GM23338 (cell line): ENCODE results near the gene KRTAP17-1. TPM values are rescaled to one million over a fixed set of nuclear protein-coding genes. Genes with fewer than 3 reads are reported as not detected.

Experiments used
- polyA plus RNA-seq: library from polyadenylated mRNA; unstranded; fragments of >200 nt; fragmentation: Nextera tagmentation; extraction: Ambion mirVana; gene quantifications from 2 replicates; pipeline ENCODE4 v1.2.1, GENCODE V29; 2016
- small RNA-seq: library from RNA; depleted of rRNA; stranded (forward); fragments of <200 nt; gene quantifications from one replicate; pipeline ENCODE3, GENCODE V24; 2014; ENCODE audit warnings: low replicate concordance
- total RNA-seq: library from RNA; depleted of rRNA; stranded (reverse); fragments of >200 nt; shearing (Covaris generic); gene quantifications from 2 replicates; pipeline ENCODE4 v1.2.3, GENCODE V29; 2014; rRNA removed

KRTAP17-1 gene
- total and polyA plus RNA-seq, 2 experiments from 2014 or later: not detected

Small RNA genes lying within 50 kb of the gene (small RNA-seq; reads per million reads assigned to genes)
- gene KRTAP9-10P: not detected

Other genes starting within 250 kb of the KRTAP17-1 start
Only the 30 nearest of the 35 such genes appear.
- gene KRTAP4-9, start 210.3 kb downstream of the KRTAP17-1 start, total RNA-seq: not detected in 2 replicates
- gene KRTAP4-9, start 210.3 kb downstream of the KRTAP17-1 start, polyA plus RNA-seq: not detected in 2 replicates
- gene KRTAP4-11, start 197.3 kb downstream of the KRTAP17-1 start, total RNA-seq: not detected in 2 replicates
- gene KRTAP4-11, start 197.3 kb downstream of the KRTAP17-1 start, polyA plus RNA-seq: not detected in 2 replicates
- not detected in 2 replicates for gene KRTAP4-12, start 191.5 kb downstream of the KRTAP17-1 start, total RNA-seq
- not detected in 2 replicates for gene KRTAP4-12, start 191.5 kb downstream of the KRTAP17-1 start, polyA plus RNA-seq
- not detected in 2 replicates for gene KRTAP4-6, start 175.2 kb downstream of the KRTAP17-1 start, total RNA-seq
- not detected in 2 replicates for gene KRTAP4-6, start 175.2 kb downstream of the KRTAP17-1 start, polyA plus RNA-seq
- not detected in 2 replicates for gene KRTAP4-5, start 165.9 kb downstream of the KRTAP17-1 start, total RNA-seq
- not detected in 2 replicates for gene KRTAP4-5, start 165.9 kb downstream of the KRTAP17-1 start, polyA plus RNA-seq
- gene KRTAP4-4, start 155.0 kb downstream of the KRTAP17-1 start, total RNA-seq: not detected in 2 replicates
- not detected in 2 replicates for gene KRTAP4-4, start 155.0 kb downstream of the KRTAP17-1 start, polyA plus RNA-seq
- gene KRTAP4-3, start 147.5 kb downstream of the KRTAP17-1 start, total RNA-seq: not detected in 2 replicates
- not detected in 2 replicates for gene KRTAP4-3, start 147.5 kb downstream of the KRTAP17-1 start, polyA plus RNA-seq
- not detected in 2 replicates for gene KRTAP4-2, start 137.5 kb downstream of the KRTAP17-1 start, total RNA-seq
- not detected in 2 replicates for gene KRTAP4-2, start 137.5 kb downstream of the KRTAP17-1 start, polyA plus RNA-seq
- gene KRTAP4-1, start 130.8 kb downstream of the KRTAP17-1 start, total RNA-seq: not detected in 2 replicates
- not detected in 2 replicates for gene KRTAP4-1, start 130.8 kb downstream of the KRTAP17-1 start, polyA plus RNA-seq
- not detected in 2 replicates for gene KRTAP9-1, start 125.8 kb downstream of the KRTAP17-1 start, total RNA-seq
- gene KRTAP9-1, start 125.8 kb downstream of the KRTAP17-1 start, polyA plus RNA-seq: not detected in 2 replicates
- gene KRTAP9-2, start 89.1 kb downstream of the KRTAP17-1 start, total RNA-seq: not detected in 2 replicates
- gene KRTAP9-2, start 89.1 kb downstream of the KRTAP17-1 start, polyA plus RNA-seq: not detected in 2 replicates
- gene KRTAP9-3, start 83.3 kb downstream of the KRTAP17-1 start, total RNA-seq: not detected in 2 replicates
- not detected in 2 replicates for gene KRTAP9-3, start 83.3 kb downstream of the KRTAP17-1 start, polyA plus RNA-seq
- not detected in 2 replicates for gene KRTAP9-8, start 77.7 kb downstream of the KRTAP17-1 start, total RNA-seq
- not detected in 2 replicates for gene KRTAP9-8, start 77.7 kb downstream of the KRTAP17-1 start, polyA plus RNA-seq
- gene KRTAP9-4, start 66.0 kb downstream of the KRTAP17-1 start, total RNA-seq: not detected in 2 replicates
- gene KRTAP9-4, start 66.0 kb downstream of the KRTAP17-1 start, polyA plus RNA-seq: not detected in 2 replicates
- not detected in 2 replicates for gene KRTAP9-9, start 60.3 kb downstream of the KRTAP17-1 start, total RNA-seq
- gene KRTAP9-9, start 60.3 kb downstream of the KRTAP17-1 start, polyA plus RNA-seq: not detected in 2 replicates
- not detected in 2 replicates for gene KRTAP9-6, start 50.3 kb downstream of the KRTAP17-1 start, total RNA-seq
- gene KRTAP9-6, start 50.3 kb downstream of the KRTAP17-1 start, polyA plus RNA-seq: not detected in 2 replicates
- not detected in 2 replicates for gene KRTAP9-7, start 40.0 kb downstream of the KRTAP17-1 start, total RNA-seq
- gene KRTAP9-7, start 40.0 kb downstream of the KRTAP17-1 start, polyA plus RNA-seq: not detected in 2 replicates
- not detected in 2 replicates for gene KRTAP29-1, start 12.9 kb downstream of the KRTAP17-1 start, total RNA-seq
- gene KRTAP29-1, start 12.9 kb downstream of the KRTAP17-1 start, polyA plus RNA-seq: not detected in 2 replicates
- not detected in 2 replicates for gene KRTAP16-1, start 6.4 kb downstream of the KRTAP17-1 start, total RNA-seq
- not detected in 2 replicates for gene KRTAP16-1, start 6.4 kb downstream of the KRTAP17-1 start, polyA plus RNA-seq
- gene KRT33A, start 35.1 kb upstream of the KRTAP17-1 start, total RNA-seq: not detected in 2 replicates
- gene KRT33A, start 35.1 kb upstream of the KRTAP17-1 start, polyA plus RNA-seq: not detected in 2 replicates
- gene KRT33B, start 54.1 kb upstream of the KRTAP17-1 start, total RNA-seq: not detected in 2 replicates
- gene KRT33B, start 54.1 kb upstream of the KRTAP17-1 start, polyA plus RNA-seq: not detected in 2 replicates
- gene KRT34, start 66.6 kb upstream of the KRTAP17-1 start, total RNA-seq: not detected in 2 replicates
- not detected in 2 replicates for gene KRT34, start 66.6 kb upstream of the KRTAP17-1 start, polyA plus RNA-seq
- gene KRT31, start 81.9 kb upstream of the KRTAP17-1 start, total RNA-seq: not detected in 2 replicates
- gene KRT31, start 81.9 kb upstream of the KRTAP17-1 start, polyA plus RNA-seq: not detected in 2 replicates
- not detected in 2 replicates for gene KRT37, start 108.9 kb upstream of the KRTAP17-1 start, total RNA-seq
- gene KRT37, start 108.9 kb upstream of the KRTAP17-1 start, polyA plus RNA-seq: not detected in 2 replicates
- not detected in 2 replicates for gene KRT38, start 125.3 kb upstream of the KRTAP17-1 start, total RNA-seq
- gene KRT38, start 125.3 kb upstream of the KRTAP17-1 start, polyA plus RNA-seq: not detected in 2 replicates
- gene KRT32, start 151.7 kb upstream of the KRTAP17-1 start, total RNA-seq: not detected in 2 replicates
- gene KRT32, start 151.7 kb upstream of the KRTAP17-1 start, polyA plus RNA-seq: not detected in 2 replicates
- gene KRT35, start 165.4 kb upstream of the KRTAP17-1 start, total RNA-seq: not detected in 2 replicates
- not detected in 2 replicates for gene KRT35, start 165.4 kb upstream of the KRTAP17-1 start, polyA plus RNA-seq
- gene KRT36, start 174.2 kb upstream of the KRTAP17-1 start, total RNA-seq: not detected in 2 replicates
- gene KRT36, start 174.2 kb upstream of the KRTAP17-1 start, polyA plus RNA-seq: not detected in 2 replicates
- not detected in 2 replicates for gene KRT13, start 189.9 kb upstream of the KRTAP17-1 start, total RNA-seq
- not detected in 2 replicates for gene KRT13, start 189.9 kb upstream of the KRTAP17-1 start, polyA plus RNA-seq
- 0.03 and 1.2 TPM in 2 replicates for gene KRT15, start 203.2 kb upstream of the KRTAP17-1 start, total RNA-seq
- gene KRT15, start 203.2 kb upstream of the KRTAP17-1 start, polyA plus RNA-seq: not detected in 2 replicates